Retinal pigment epithelial cell (primary cell): Measurements from ENCODE around the gene PLD5.

ENCODE experiments used
- DNase-seq: peaks from one replicate; pipeline ENCODE4 v3.0.0-alpha.2; 2010; ENCODE audit warnings: low read depth
- H3K4me3 ChIP-seq: 2 replicates; pipeline ENCODE4 v1.5.1; 2011; ENCODE audit warnings: mild to moderate bottlenecking, low read length, control low read depth, moderate library complexity
- CTCF ChIP-seq: conservative IDR thresholded peaks from 2 replicates; pipeline ENCODE4 v1.5.1; 2011; ENCODE audit warnings: low read depth, low read length, control low read depth, inconsistent platforms

The PLD5 gene

DNA sequence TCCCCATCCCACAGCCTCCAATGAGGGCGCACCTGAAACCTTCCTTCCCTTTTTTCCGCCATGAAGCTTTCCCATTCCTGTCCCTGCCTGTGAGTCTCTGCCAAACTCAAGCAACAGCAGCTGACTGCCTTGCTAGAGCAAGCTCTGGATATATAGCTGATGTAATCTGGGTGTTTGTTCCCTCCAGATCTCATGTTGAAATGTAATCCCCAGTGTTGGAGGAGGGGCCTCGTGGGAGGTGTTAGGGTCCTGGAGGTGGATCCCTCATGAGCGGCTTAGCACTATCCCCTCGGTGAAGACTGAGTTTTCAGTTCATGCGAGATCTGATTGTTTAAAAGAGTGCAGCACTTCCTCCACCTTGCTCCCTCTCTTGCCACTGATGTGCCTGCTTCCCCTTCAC is 321.2 kb downstream of the PLD5 start:
- no peak for TF ChIP-seq CTCF
- H3K4me3 ChIP-seq = no peak overlapping the region
- DNase-seq = no peak

GRCh38 chr1:242201090-242201489 is 323.4 kb downstream of the PLD5 start:
- no peak overlapping the region for H3K4me3 ChIP-seq
- DNase-seq = no peak
- TF ChIP-seq CTCF = no peak

GRCh38 chr1:242199776-242200458 is 324.6 kb downstream of the PLD5 start:
- no peak for DNase-seq
- no peak overlapping the region for H3K4me3 ChIP-seq
- no peak for TF ChIP-seq CTCF

GRCh38 chr1:242197907-242198820 is 326.3 kb downstream of the PLD5 start:
- H3K4me3 ChIP-seq = no peak overlapping the region
- no peak for TF ChIP-seq CTCF
- DNase-seq = no peak

GRCh38 chr1:242196914-242197313 is 327.6 kb downstream of the PLD5 start:
- DNase-seq = no peak
- no peak for TF ChIP-seq CTCF
- H3K4me3 ChIP-seq = no peak overlapping the region

- no peak for DNase-seq
- no peak overlapping the region for H3K4me3 ChIP-seq
- no peak for TF ChIP-seq CTCF
Observed at GRCh38 chr1:242196101-242196500, 328.4 kb downstream of the PLD5 start.
